Ishikawa (cell line): ENCODE results near the gene ILRUN.

Source experiments
- CEBPB ChIP-seq: IDR thresholded peaks from 2 replicates; pipeline ENCODE4 v1.6.1; 2012
- CREB1 ChIP-seq: IDR thresholded peaks from 2 replicates; pipeline ENCODE4 v1.6.1; 2012; ENCODE audit warnings: low read depth
- EGR1 ChIP-seq: IDR thresholded peaks from 2 replicates; pipeline ENCODE4 v1.6.1; 2012
- EP300 ChIP-seq: IDR thresholded peaks from 2 replicates; pipeline ENCODE4 v1.6.1; 2012; ENCODE audit warnings: borderline replicate concordance
- FOXM1 ChIP-seq: IDR thresholded peaks from 2 replicates; pipeline ENCODE4 v1.6.1; 2012; ENCODE audit warnings: low read depth, borderline replicate concordance
- MAX ChIP-seq: IDR thresholded peaks from 2 replicates; pipeline ENCODE4 v1.6.1; 2012
- NFIC ChIP-seq: IDR thresholded peaks from 2 replicates; pipeline ENCODE4 v1.6.1; 2012
- RAD21 ChIP-seq: IDR thresholded peaks from 2 replicates; pipeline ENCODE4 v1.6.1; 2012; ENCODE audit warnings: low read depth
- TAF1 ChIP-seq: IDR thresholded peaks from 2 replicates; pipeline ENCODE4 v1.6.1; 2012; ENCODE audit warnings: low read depth, mild to moderate bottlenecking
- TCF12 ChIP-seq: IDR thresholded peaks from 2 replicates; pipeline ENCODE4 v1.6.1; 2012; ENCODE audit warnings: low read depth
- TEAD4 ChIP-seq: IDR thresholded peaks from 2 replicates; pipeline ENCODE4 v1.6.1; 2012
- USF1 ChIP-seq: IDR thresholded peaks from 2 replicates; pipeline ENCODE4 v1.6.1; 2012
- YY1 ChIP-seq: IDR thresholded peaks from 2 replicates; pipeline ENCODE4 v1.6.1; 2012; ENCODE audit warnings: low read depth
- ZBTB7A ChIP-seq: IDR thresholded peaks from 2 replicates; pipeline ENCODE4 v1.6.1; 2012; ENCODE audit warnings: low read depth
- TF ChIP-seq, protein P1 (sequence below): IDR thresholded peaks from 2 replicates; pipeline ENCODE4 v1.6.1; 2012; ENCODE audit warnings: low read depth, mild to moderate bottlenecking

Gene ILRUN

GRCh38 chr6:34705241-34705640 lies 8.7 kb upstream of the ILRUN start:
- TF ChIP-seq FOXM1, result no peak
- TF ChIP-seq NFIC, result no peak
- TF ChIP-seq MAX, result no peak
- no peak for TF ChIP-seq USF1
- TF ChIP-seq YY1, result no peak

DNA sequence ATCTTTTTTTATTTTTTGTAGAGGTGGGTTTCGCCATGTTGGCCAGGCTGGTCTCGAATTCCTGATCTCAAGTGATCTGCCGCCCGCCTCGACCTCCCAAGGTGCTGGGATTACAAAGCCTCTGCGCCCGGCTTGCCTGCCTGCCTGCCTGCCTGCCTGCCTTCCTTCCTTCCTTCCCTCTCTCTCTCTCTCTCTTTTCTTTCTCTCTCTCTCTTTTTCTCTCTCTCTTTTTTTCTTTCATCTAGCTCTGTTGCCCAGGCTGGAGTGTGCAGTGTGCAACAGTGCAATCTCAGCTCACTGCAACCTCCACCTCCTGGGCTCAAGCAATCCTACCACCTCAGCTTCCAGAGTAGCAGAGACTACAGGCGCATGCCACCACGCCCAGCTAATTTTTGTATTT lies 4.6 kb upstream of the ILRUN start:
- TF ChIP-seq CREB1 (no peak), MAX (no peak), TAF1 (no peak), TCF12 (no peak), ZBTB7A (no peak), YY1 (no peak), EP300 (no peak), TEAD4 (no peak), USF1 (no peak), EGR1 (no peak), CEBPB (no peak), FOXM1 (no peak), NFIC (no peak), RAD21 (no peak)
- TF ChIP-seq, protein P1, sequence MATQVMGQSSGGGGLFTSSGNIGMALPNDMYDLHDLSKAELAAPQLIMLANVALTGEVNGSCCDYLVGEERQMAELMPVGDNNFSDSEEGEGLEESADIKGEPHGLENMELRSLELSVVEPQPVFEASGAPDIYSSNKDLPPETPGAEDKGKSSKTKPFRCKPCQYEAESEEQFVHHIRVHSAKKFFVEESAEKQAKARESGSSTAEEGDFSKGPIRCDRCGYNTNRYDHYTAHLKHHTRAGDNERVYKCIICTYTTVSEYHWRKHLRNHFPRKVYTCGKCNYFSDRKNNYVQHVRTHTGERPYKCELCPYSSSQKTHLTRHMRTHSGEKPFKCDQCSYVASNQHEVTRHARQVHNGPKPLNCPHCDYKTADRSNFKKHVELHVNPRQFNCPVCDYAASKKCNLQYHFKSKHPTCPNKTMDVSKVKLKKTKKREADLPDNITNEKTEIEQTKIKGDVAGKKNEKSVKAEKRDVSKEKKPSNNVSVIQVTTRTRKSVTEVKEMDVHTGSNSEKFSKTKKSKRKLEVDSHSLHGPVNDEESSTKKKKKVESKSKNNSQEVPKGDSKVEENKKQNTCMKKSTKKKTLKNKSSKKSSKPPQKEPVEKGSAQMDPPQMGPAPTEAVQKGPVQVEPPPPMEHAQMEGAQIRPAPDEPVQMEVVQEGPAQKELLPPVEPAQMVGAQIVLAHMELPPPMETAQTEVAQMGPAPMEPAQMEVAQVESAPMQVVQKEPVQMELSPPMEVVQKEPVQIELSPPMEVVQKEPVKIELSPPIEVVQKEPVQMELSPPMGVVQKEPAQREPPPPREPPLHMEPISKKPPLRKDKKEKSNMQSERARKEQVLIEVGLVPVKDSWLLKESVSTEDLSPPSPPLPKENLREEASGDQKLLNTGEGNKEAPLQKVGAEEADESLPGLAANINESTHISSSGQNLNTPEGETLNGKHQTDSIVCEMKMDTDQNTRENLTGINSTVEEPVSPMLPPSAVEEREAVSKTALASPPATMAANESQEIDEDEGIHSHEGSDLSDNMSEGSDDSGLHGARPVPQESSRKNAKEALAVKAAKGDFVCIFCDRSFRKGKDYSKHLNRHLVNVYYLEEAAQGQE, result no peak

- TF ChIP-seq TEAD4 (no peak), RAD21 (no peak), CREB1 (no peak), TAF1 (no peak), ZBTB7A (no peak), USF1 (no peak), YY1 (no peak), TCF12 (no peak), FOXM1 (no peak), EP300 (no peak), MAX (no peak), CEBPB (no peak), NFIC (no peak), EGR1 (no peak)
- TF ChIP-seq, protein P1, result no peak
Observed at GRCh38 chr6:34697904-34698559, 1.5 kb upstream of the ILRUN start.

GRCh38 chr6:34697544-34697836 lies 923 bp upstream of the ILRUN start:
- TF ChIP-seq EGR1 (no peak), MAX (no peak)

- TF ChIP-seq FOXM1, result no peak
- TF ChIP-seq NFIC, result no peak
- TF ChIP-seq, protein P1, result no peak
- no peak for TF ChIP-seq RAD21
- TF ChIP-seq EP300, result no peak
- no peak for TF ChIP-seq USF1
- no peak for TF ChIP-seq TEAD4
- TF ChIP-seq TCF12, result no peak
- TF ChIP-seq MAX, result no peak
- TF ChIP-seq YY1, result no peak
- no peak for TF ChIP-seq EGR1
- no peak for TF ChIP-seq ZBTB7A
- no peak for TF ChIP-seq CREB1
- no peak for TF ChIP-seq TAF1
- no peak for TF ChIP-seq CEBPB
Observed at GRCh38 chr6:34696189-34696738, 303 bp downstream of the ILRUN start.
